K562 (cell line): ENCODE data around the gene AIG1. TPM values are rescaled to one million over a fixed set of nuclear protein-coding genes. Genes with fewer than 3 reads are reported as not detected.

Source experiments
- MTA1 ChIP-seq: fragments of 450-650 bp; IDR thresholded peaks from 2 replicates; pipeline ENCODE4 v1.6.1; 2017; ENCODE audit warnings: borderline replicate concordance
- NCOR1 ChIP-seq: fragments of 450-650 bp; IDR thresholded peaks from 2 replicates; pipeline ENCODE4 v1.6.1; 2016; ENCODE audit warnings: mild to moderate bottlenecking, moderate library complexity
- YY1 ChIP-seq, 3 experiments: IDR thresholded peaks; 2 replicates each; pipeline ENCODE4 v1.6.1; 2011; ENCODE audit warnings: low read length in 2 of 3, mild to moderate bottlenecking in 2 of 3, moderate library complexity in 2 of 3, borderline replicate concordance in 1 of 3, control low read depth in 1 of 3, low read depth in 1 of 3; ENCODE audit not compliant: insufficient read depth in 3 of 3, insufficient replicate concordance in 2 of 3, control insufficient read depth in 1 of 3, insufficient read length in 1 of 3; ENCODE audit errors: extremely low read depth in 1 of 3
- polyA plus RNA-seq, 8 experiments: library from polyadenylated mRNA; depleted of rRNA in 4 of 8; stranded (reverse) in 5 of 8; unstranded in 3 of 8; fragments of >200 nt; fragmentation: Nextera tagmentation in 2 of 8; fragmentation: Illumina TruSeq in 1 of 8; extraction: Ambion mirVana in 2 of 8; extraction: Trizol in 1 of 8; gene quantifications; 2 replicates each; pipeline versions ENCODE4 v1.2.1 to v1.2.3, GENCODE V29; 2011 to 2014; ENCODE audit warnings: inconsistent platforms in 1 of 8, missing spikeins in 1 of 8
- total RNA-seq, 7 experiments: library from RNA; depleted of rRNA in 6 of 7; stranded (reverse); fragments of >200 nt in 6 of 7; fragmentation: Illumina TruSeq in 2 of 7; extraction: Trizol in 2 of 7; gene quantifications; 2 replicates each; pipeline versions ENCODE4 v1.2.1 to v1.2.3, GENCODE V29; 2011 to 2021; ENCODE audit warnings: low replicate concordance in 1 of 7
- TF ChIP-seq, protein P1 (sequence below): sonication (generic); formaldehyde crosslinking; IDR thresholded peaks from 2 replicates; pipeline ENCODE4 v1.8.0; 2022; ENCODE audit warnings: missing genetic modification reagents, mild to moderate bottlenecking, borderline replicate concordance
- TF ChIP-seq, protein P2 (sequence below): fragments of 450-650 bp; formaldehyde crosslinking; IDR thresholded peaks from 2 replicates; pipeline ENCODE4 v1.4.0; 2022; ENCODE audit warnings: missing genetic modification characterization
- TF ChIP-seq, protein P3 (sequence below): sonication (generic); formaldehyde crosslinking; IDR thresholded peaks from 2 replicates; pipeline ENCODE4 v1.8.0; 2022; ENCODE audit warnings: missing genetic modification reagents, mild to moderate bottlenecking, moderate library complexity, borderline replicate concordance
- TF ChIP-seq, protein P4 (sequence below): fragments of 450-650 bp; IDR thresholded peaks from 2 replicates; pipeline ENCODE4 v1.6.1; 2016; ENCODE audit warnings: antibody characterized with exemption
- TF ChIP-seq, protein P5 (sequence below): fragments of 450-650 bp; formaldehyde crosslinking; conservative IDR thresholded peaks from 2 replicates; pipeline ENCODE4 v1.4.0; 2022; ENCODE audit warnings: mild to moderate bottlenecking, missing genetic modification characterization
- TF ChIP-seq, protein P6 (sequence below): fragments of 250-450 bp; sonication (Bioruptor Pico); IDR thresholded peaks from 2 replicates; pipeline ENCODE4 v1.8.0; 2021; ENCODE audit warnings: mild to moderate bottlenecking, moderate library complexity

AIG1 gene
- total and polyA plus RNA-seq, 9 of the 15 experiments (the other 6 are each of a cell fraction or from before 2014, with no cell fraction given): 74.8 to 333 (median 127) TPM

DNA sequence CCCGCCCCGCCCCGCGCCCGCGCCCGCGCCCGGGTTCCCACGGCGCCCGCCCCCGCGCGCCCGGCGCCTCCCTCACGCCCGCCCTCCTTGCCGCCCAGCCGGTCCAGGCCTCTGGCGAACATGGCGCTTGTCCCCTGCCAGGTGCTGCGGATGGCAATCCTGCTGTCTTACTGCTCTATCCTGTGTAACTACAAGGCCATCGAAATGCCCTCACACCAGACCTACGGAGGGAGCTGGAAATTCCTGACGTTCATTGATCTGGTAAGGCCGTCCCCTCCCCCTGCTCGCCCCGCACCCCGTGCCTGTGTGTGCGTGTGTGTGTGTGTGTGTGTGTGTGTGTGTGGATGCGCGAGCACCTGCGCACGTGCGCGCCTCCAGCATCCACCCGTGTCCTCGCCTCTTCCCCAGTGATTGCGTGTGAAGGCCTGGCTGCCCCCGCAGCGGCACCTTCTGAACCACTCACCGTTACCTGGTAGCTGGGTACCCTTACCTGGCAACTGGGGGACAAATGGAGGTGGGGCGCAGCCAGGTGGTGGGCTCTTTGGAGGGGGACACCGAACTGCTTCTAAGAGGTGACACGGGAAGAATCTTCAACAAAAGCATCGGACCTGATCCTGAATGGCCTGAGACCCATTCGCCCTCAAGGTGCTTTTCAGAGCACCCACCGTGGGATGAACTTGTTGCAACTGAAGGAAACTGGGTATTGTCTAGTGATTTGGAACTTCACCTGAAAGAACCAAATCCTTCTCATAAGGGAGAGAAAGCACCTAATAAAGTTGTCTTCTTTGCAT lies at the start of gene AIG1 (continued):
- peak; percentile 35 to 89 (median 85) for TF ChIP-seq YY1 (IDR thresholded peaks at IDR 0.05; ENCODE audit: borderline replicate concordance in 1 of 3, control insufficient read depth in 1 of 3, extremely low read depth in 1 of 3, insufficient read depth in 3 of 3, insufficient read length in 1 of 3, insufficient replicate concordance in 2 of 3, low read depth in 1 of 3, low read length in 2 of 3)
- TF ChIP-seq MTA1: peak; percentile 24; the same call in 1 of the 2 replicates
- TF ChIP-seq, protein P1, sequence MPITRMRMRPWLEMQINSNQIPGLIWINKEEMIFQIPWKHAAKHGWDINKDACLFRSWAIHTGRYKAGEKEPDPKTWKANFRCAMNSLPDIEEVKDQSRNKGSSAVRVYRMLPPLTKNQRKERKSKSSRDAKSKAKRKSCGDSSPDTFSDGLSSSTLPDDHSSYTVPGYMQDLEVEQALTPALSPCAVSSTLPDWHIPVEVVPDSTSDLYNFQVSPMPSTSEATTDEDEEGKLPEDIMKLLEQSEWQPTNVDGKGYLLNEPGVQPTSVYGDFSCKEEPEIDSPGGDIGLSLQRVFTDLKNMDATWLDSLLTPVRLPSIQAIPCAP (CRISPR knock-in tag): no peak
- TF ChIP-seq, protein P2, sequence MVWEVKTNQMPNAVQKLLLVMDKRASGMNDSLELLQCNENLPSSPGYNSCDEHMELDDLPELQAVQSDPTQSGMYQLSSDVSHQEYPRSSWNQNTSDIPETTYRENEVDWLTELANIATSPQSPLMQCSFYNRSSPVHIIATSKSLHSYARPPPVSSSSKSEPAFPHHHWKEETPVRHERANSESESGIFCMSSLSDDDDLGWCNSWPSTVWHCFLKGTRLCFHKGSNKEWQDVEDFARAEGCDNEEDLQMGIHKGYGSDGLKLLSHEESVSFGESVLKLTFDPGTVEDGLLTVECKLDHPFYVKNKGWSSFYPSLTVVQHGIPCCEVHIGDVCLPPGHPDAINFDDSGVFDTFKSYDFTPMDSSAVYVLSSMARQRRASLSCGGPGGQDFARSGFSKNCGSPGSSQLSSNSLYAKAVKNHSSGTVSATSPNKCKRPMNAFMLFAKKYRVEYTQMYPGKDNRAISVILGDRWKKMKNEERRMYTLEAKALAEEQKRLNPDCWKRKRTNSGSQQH (CRISPR knock-in tag): peak; percentile 41; the same call in 1 of the 2 replicates
- TF ChIP-seq, protein P3, sequence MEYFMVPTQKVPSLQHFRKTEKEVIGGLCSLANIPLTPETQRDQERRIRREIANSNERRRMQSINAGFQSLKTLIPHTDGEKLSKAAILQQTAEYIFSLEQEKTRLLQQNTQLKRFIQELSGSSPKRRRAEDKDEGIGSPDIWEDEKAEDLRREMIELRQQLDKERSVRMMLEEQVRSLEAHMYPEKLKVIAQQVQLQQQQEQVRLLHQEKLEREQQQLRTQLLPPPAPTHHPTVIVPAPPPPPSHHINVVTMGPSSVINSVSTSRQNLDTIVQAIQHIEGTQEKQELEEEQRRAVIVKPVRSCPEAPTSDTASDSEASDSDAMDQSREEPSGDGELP (CRISPR knock-in tag): peak; percentile 4; the same call in 1 of the 2 replicates
- TF ChIP-seq, protein P4, sequence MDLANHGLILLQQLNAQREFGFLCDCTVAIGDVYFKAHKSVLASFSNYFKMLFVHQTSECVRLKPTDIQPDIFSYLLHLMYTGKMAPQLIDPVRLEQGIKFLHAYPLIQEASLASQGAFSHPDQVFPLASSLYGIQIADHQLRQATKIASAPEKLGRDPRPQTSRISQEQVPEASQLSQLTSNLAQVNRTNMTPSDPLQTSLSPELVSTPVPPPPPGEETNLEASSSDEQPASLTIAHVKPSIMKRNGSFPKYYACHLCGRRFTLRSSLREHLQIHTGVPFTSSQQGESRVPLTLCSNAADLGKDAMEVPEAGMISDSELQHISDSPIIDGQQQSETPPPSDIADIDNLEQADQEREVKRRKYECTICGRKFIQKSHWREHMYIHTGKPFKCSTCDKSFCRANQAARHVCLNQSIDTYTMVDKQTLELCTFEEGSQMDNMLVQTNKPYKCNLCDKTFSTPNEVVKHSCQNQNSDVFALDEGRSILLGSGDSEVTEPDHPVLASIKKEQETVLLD: peak; percentile 88
- TF ChIP-seq, protein P5, sequence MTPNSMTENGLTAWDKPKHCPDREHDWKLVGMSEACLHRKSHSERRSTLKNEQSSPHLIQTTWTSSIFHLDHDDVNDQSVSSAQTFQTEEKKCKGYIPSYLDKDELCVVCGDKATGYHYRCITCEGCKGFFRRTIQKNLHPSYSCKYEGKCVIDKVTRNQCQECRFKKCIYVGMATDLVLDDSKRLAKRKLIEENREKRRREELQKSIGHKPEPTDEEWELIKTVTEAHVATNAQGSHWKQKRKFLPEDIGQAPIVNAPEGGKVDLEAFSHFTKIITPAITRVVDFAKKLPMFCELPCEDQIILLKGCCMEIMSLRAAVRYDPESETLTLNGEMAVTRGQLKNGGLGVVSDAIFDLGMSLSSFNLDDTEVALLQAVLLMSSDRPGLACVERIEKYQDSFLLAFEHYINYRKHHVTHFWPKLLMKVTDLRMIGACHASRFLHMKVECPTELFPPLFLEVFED (CRISPR knock-in tag): 0 out of 2 replicates have a peak, but pooled peaks have one; percentile 19
- peak; percentile 12; the same call in 1 of the 2 replicates for TF ChIP-seq NCOR1
- TF ChIP-seq, protein P6, sequence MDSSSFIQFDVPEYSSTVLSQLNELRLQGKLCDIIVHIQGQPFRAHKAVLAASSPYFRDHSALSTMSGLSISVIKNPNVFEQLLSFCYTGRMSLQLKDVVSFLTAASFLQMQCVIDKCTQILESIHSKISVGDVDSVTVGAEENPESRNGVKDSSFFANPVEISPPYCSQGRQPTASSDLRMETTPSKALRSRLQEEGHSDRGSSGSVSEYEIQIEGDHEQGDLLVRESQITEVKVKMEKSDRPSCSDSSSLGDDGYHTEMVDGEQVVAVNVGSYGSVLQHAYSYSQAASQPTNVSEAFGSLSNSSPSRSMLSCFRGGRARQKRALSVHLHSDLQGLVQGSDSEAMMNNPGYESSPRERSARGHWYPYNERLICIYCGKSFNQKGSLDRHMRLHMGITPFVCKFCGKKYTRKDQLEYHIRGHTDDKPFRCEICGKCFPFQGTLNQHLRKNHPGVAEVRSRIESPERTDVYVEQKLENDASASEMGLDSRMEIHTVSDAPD (CRISPR knock-in tag): no peak
